ENCODE data around the gene PGM3.

- no peak for TF ChIP-seq CTCF (IDR thresholded peaks at IDR 0.05; ENCODE audit: low read depth, low read length, poor library complexity, severe bottlenecking)
- TF ChIP-seq EZH2phosphoT487 (IDR thresholded peaks at IDR 0.05; ENCODE audit: borderline replicate concordance, low read length) = no peak
Measured at GRCh38 chr6:83182114-83182513, 11.0 kb downstream of the PGM3 start.

All from DOHH2 (cell line).